Activated naive CD8-positive, alpha-beta T cell (primary cell): ENCODE results near the gene MORN1.

ENCODE experiments used
- H3K27ac Mint-ChIP-seq: one replicate; pipeline ENCODE4 v1.8.0; 2021; ENCODE audit warnings: mixed read lengths
- H3K27me3 Mint-ChIP-seq: one replicate; pipeline ENCODE4 v1.8.0; 2021; ENCODE audit warnings: mixed read lengths
- H3K36me3 Mint-ChIP-seq: one replicate; pipeline ENCODE4 v1.8.0; 2021; ENCODE audit warnings: mixed read lengths
- H3K4me1 Mint-ChIP-seq: one replicate; pipeline ENCODE4 v1.8.0; 2021; ENCODE audit warnings: low read depth, mixed read lengths
- H3K4me3 Mint-ChIP-seq: one replicate; pipeline ENCODE4 v1.8.0; 2021; ENCODE audit warnings: mild to moderate bottlenecking, mixed read lengths
- H3K9me3 Mint-ChIP-seq: one replicate; pipeline ENCODE4 v1.8.0; 2021; ENCODE audit warnings: low read depth, mixed read lengths

The MORN1 gene

DNA sequence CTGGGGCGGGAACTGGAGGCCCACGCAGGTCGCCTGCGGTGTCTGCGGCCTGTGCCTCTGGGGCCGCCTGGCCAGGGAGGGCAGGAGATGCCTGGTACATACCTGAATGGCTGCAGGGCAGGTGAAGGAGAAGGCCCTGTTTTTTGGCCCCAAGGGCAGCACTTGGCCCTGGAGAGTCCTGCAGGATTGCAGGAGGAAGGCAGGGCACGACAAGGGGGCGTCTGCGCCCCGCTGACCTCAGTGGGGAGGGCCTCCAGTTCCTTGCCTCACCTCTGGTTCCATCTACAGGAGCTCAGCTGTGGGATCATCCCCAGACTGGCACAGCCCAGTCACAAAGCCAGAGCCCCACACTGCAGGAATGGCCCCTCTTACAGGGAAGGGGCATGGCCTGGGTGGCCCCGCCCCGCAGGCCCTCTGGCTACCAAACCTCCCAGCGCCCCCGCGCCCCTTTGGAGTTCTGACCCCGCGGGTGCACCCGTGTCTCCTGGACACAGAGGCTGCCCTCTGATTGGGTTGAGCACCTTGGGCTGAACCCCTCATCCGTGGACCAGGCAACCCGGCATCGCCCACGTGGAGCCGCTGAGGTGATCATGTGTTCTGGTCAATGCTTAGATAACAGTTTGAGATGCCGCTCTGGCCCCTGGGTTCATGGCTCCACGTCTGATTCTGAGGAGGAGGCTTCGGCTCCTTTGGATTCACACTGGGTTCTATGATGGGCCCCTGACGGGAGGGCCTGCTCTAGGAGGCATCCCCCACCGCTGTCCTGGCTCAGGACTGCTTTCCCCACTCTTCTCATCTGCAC lies 22.3 kb upstream of the MORN1 start:
- H3K9me3 Mint-ChIP-seq = no peaks in the 10 kb centered on the region
- no peaks in the 10 kb centered on the region for H3K27me3 Mint-ChIP-seq
- H3K4me1 Mint-ChIP-seq = peaks cover 31% of the 10 kb centered on the region
- no peaks in the 10 kb centered on the region for H3K36me3 Mint-ChIP-seq
- peak overlapping the region; percentile 89 for H3K4me3 Mint-ChIP-seq
- H3K27ac Mint-ChIP-seq = peak overlapping the region; percentile 88

DNA sequence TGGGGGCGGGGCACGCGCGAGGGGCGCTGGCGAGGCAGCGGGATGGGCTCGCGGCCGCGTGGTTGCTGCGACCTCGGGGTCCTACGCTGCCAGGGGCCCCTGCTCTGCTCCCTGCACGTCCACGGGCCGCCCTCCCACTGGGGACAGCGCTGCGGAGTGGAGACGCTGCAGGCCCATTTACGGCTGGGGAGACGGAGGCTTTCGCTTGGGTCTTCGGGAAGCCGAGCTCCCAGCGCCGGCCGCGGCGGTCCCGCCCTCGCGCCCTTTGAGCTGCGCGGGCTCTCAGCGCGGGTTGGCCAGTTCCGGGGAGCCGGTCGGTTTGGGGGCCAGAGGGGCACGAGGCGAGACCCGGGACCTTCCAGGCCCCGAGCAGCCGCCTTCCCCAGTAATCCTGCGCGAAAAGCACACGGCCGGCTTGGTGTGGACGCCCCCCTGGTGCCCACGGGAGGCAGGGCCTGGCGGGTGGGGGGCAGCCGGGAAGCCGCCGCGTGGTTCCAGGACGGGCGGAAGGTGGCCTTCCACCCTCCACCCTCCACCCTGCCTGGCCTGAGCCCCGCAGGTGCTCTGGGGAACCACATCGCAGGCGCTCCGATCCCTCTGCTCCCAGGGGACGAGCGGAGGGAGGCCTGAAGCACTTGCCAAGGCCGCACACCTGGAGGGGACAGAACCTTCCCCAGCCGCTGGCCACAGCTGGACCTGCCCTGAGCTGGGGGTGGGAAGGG lies 21.6 kb upstream of the MORN1 start:
- H3K9me3 Mint-ChIP-seq = no peaks in the 10 kb centered on the region
- peaks cover 31% of the 10 kb centered on the region for H3K4me1 Mint-ChIP-seq
- H3K36me3 Mint-ChIP-seq = no peaks in the 10 kb centered on the region
- no peaks in the 10 kb centered on the region for H3K27me3 Mint-ChIP-seq
- H3K27ac Mint-ChIP-seq = no peak overlapping the region
- H3K4me3 Mint-ChIP-seq = peak overlapping the region; percentile 89

DNA sequence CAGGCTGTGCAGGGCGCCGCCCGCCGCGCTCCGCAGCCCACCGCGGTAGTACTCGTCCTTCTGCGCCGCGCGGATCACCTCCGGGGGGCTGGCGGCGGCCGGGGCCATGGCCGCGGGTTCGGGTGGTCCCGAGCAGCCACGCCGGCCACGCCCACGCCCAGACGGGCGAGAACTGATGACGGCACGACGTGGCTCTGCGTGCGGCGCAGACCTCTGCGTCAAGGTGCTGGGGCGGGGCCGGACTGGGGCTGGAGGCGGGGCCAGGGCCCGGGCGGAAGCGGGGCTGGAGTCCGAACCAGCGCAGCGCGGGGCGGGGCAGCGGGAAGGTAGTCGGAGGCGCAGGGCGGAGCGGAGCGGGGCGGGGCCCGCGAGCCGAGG lies 21.0 kb upstream of the MORN1 start, which contains the start of gene PEX10:
Gene PEX10, minus strand, starts transcription at position 170 of the 378 bp plus-strand sequence. Its CDS starts 62 bp downstream, at position 108.
- H3K27me3 Mint-ChIP-seq = no peaks in the 10 kb centered on the region
- no peaks in the 10 kb centered on the region for H3K9me3 Mint-ChIP-seq
- peak within 1 kb of the TSS; percentile 90 for H3K4me3 Mint-ChIP-seq
- peaks cover 31% of the 10 kb centered on the region for H3K4me1 Mint-ChIP-seq
- no peaks in the 10 kb centered on the region for H3K36me3 Mint-ChIP-seq
- peak within 1 kb of the TSS; percentile 87 for H3K27ac Mint-ChIP-seq

DNA sequence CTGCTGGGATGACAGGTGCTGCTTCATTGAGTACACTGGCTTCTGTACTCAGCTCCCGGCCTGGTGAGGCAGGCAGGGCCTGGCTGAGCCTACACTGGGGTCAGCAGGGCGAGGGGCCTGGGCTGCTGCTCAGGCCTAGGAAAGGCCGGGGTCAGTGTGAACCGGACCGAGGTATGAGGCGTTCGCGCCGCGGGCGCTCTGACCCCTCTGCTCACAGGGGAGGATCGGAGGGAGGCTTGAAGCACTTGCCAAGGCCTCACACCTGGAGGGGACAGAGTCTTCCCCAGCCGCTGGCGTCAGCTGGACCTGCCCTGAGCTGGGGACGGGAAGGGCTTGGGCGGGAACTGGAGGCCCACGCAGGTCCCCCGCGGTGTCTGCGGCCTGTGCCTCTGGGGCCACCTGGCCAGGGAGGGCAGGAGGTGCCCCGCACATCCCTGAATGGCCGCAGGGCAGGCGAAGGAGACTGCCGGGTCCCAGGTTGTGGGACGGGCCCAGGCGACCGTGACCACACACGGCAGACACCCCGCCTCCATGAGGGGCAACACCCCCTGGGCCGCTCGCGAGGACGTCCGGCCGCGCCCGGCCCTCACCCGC lies 20.5 kb upstream of the MORN1 start:
- Mint-ChIP-seq H3K36me3 (no peaks in the 10 kb centered on the region), H3K9me3 (no peaks in the 10 kb centered on the region), H3K4me1 (peaks cover 27% of the 10 kb centered on the region), H3K4me3 (peak overlapping the region; percentile 90), H3K27ac (peak overlapping the region; percentile 87), H3K27me3 (no peaks in the 10 kb centered on the region)

DNA sequence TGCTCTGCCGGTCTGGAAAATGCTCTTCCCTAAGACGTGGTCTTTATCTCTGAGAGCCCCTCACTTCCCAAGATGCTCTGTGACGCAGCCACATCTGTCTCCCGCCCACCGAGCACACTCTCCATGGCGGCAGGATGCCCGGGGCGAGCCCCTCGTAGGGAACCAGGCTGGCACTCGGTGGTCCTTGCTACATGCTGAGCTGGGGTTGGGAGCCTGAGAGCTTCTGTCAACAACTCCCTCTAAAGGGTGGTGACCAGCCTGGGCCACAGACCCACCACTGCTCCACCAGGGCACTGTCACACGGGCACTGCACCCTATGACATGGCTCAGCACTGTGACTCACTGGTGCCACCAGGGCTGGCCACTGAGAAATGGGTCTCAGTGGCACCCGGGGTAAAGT lies 18.4 kb upstream of the MORN1 start:
- no peaks in the 10 kb centered on the region for H3K36me3 Mint-ChIP-seq
- no peak overlapping the region for H3K27ac Mint-ChIP-seq
- H3K4me3 Mint-ChIP-seq = no peak overlapping the region
- H3K27me3 Mint-ChIP-seq = no peaks in the 10 kb centered on the region
- H3K9me3 Mint-ChIP-seq = no peaks in the 10 kb centered on the region
- peaks cover 14% of the 10 kb centered on the region for H3K4me1 Mint-ChIP-seq

DNA sequence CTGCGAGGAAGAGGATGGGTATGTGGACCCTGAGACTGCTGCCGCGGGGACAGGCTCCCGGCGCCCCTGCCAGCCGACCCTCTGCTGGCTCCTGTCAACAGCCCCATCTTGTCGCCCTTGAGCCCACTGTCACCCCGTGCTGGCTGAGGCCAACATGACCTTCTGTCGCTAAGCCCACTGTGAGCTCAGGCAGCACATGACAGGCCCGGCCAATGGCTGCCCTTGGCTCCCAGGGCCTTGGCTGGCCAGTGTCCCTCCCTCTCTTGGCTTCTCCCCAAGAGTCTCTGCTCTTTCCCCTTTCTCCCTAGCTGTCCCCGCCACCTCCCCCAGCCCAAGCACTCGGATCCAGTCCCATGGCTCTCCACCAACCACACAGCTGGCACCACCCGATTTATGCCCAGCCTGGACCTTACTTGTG lies 17.5 kb upstream of the MORN1 start:
- H3K9me3 Mint-ChIP-seq = no peaks in the 10 kb centered on the region
- H3K27me3 Mint-ChIP-seq = no peaks in the 10 kb centered on the region
- no peaks in the 10 kb centered on the region for H3K36me3 Mint-ChIP-seq
- H3K27ac Mint-ChIP-seq = no peak overlapping the region
- H3K4me3 Mint-ChIP-seq = no peak overlapping the region
- peaks cover 5% of the 10 kb centered on the region for H3K4me1 Mint-ChIP-seq

DNA sequence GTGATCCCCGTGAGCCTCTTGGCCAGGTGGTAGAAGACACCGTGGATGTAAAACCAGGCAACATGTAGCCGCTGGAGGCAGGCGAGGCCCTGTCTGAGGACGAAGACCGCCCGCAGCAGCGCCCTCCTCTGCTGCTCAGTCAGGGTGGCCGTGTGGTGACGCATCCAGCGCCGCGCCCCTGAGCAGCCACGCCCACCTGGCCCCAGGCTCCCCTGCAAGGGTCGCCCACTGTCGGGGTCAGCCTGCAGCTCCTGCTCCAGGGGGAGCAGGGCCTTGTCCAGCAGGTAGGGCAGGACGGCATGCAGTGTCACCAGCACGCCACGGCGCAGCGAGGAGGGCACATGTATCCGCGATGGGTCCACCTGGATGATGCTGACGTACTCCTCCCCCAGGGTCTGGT lies 17.1 kb upstream of the MORN1 start:
- H3K9me3 Mint-ChIP-seq = no peaks in the 10 kb centered on the region
- peaks cover 4% of the 10 kb centered on the region for H3K4me1 Mint-ChIP-seq
- H3K27ac Mint-ChIP-seq = no peak overlapping the region
- H3K36me3 Mint-ChIP-seq = no peaks in the 10 kb centered on the region
- no peak overlapping the region for H3K4me3 Mint-ChIP-seq
- H3K27me3 Mint-ChIP-seq = no peaks in the 10 kb centered on the region

DNA sequence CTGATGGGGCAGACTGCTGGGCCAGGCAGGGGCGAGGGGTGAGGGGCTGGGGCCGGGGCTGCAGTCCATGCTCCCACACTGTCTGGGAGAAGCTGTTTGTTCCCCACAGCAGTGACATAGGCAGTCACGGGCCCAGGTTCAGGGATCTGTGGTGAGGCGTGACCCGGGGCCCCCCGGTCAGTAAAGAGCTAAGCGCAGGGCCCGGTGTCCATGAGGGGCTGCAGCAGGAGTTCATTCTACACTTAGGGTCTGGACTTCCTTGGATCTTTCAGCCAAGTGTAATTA lies 16.6 kb upstream of the MORN1 start:
- H3K4me1 Mint-ChIP-seq = peaks cover 4% of the 10 kb centered on the region
- H3K36me3 Mint-ChIP-seq = no peaks in the 10 kb centered on the region
- no peak overlapping the region for H3K27ac Mint-ChIP-seq
- H3K27me3 Mint-ChIP-seq = no peaks in the 10 kb centered on the region
- no peak overlapping the region for H3K4me3 Mint-ChIP-seq
- H3K9me3 Mint-ChIP-seq = no peaks in the 10 kb centered on the region

DNA sequence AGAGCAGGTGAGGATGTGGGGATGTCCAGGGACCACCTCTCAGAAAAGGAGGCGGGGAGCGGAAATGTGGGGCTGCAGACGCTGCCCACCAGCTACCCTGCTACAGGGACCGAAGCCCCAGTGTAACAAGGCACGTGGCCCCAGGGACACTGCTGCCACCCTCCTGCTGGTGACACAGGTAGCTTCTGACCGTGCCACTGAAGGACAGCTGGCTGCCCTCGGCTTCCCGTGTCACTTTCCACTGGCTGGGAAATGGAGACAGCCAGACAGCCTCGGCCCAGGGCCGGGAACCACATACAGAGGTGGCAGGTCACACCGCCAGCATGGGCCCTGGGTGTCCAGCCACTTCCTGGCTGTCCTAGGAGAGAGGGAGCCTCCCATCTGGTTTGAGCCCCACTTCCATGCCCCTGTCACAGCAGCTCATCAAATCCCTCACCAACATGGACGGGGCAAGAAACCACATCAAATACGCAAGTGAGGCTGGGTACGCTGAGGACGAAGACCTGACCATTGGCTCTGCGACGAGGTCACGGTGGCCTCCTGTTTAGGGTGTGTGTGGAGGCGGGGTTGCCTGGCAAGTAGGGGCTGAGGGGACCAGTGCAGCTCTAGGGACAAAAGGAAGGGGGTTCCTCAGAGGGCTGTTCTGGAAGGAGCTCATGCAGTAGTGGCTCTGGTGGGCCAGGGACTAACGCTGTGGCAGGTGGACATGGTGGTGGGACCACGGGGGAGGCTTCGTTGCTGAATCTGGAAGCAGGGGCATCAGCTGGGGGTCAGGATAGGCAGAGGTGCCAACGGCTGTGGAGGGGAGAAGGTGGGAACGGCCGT lies 16.0 kb upstream of the MORN1 start:
- Mint-ChIP-seq H3K4me3 (no peak overlapping the region), H3K4me1 (peaks cover 4% of the 10 kb centered on the region), H3K27ac (no peak overlapping the region), H3K27me3 (no peaks in the 10 kb centered on the region), H3K36me3 (no peaks in the 10 kb centered on the region), H3K9me3 (no peaks in the 10 kb centered on the region)

DNA sequence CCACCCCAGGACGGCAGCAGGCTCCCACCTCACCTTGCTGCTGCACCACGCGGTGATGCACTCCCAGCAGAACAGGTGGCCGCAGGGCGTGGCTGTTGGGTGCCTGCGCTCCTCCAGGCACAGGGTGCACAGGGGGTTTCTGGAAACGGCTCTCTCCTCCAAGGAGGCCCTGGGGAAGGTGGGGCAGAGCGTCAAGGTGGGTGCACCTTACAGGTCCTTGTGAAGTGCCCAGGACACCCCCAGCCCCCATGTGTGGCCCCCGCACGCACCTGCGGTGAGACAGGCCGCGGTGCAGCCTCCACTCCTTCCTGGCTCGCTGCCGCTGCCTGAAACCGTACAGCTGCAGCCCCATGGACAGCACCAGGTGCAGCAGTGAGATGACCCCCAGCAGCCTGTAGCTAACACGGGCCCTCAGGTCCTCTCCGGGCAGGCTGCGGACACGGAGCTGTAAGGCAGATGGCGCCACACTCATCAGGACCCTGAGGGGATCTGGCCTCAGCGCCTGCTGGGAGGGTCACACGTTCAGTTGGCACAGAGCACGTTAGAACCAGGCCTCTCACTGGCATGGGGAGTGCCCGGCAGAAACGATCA lies 15.2 kb upstream of the MORN1 start:
- Mint-ChIP-seq H3K4me3 (no peak overlapping the region), H3K27ac (no peak overlapping the region), H3K27me3 (no peaks in the 10 kb centered on the region), H3K36me3 (no peaks in the 10 kb centered on the region), H3K9me3 (no peaks in the 10 kb centered on the region), H3K4me1 (peaks cover 6% of the 10 kb centered on the region)

DNA sequence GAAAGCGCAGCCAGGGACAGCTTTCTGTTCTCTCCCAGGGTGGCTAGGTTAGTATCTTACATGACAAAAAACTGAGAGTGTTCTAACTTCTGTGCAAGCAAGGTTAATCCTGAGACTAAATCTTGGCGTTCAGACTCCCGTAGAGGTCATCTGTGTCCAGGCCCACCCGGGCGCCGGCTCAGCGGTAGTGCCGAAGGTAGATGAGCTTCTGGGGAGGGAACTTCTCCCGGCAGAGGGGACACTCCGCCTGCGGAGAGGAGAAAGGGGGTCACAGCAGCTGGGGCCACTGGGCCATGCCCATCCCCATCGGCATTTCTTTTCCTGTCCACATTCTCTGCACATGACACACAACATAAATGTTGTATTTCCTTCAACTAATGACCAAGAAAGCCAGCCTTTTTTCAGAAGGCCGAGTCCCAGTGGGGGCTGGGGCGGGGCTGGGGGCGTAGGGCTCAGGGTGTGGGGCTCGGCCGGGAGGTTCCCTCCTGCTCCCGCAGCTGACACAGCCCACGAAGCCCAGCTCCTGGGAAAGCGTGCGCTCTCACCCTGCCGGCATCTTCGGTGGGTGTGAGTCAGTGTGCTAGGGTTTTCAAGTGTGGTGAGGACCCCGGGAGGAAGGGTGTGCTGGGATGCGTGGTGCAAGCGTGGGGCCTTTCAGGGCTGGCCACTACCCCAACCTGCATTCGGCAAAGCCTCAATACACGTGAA lies 14.4 kb upstream of the MORN1 start:
- peaks cover 6% of the 10 kb centered on the region for H3K4me1 Mint-ChIP-seq
- H3K4me3 Mint-ChIP-seq = no peak overlapping the region
- H3K9me3 Mint-ChIP-seq = no peaks in the 10 kb centered on the region
- H3K27ac Mint-ChIP-seq = no peak overlapping the region
- H3K27me3 Mint-ChIP-seq = no peaks in the 10 kb centered on the region
- no peaks in the 10 kb centered on the region for H3K36me3 Mint-ChIP-seq

DNA sequence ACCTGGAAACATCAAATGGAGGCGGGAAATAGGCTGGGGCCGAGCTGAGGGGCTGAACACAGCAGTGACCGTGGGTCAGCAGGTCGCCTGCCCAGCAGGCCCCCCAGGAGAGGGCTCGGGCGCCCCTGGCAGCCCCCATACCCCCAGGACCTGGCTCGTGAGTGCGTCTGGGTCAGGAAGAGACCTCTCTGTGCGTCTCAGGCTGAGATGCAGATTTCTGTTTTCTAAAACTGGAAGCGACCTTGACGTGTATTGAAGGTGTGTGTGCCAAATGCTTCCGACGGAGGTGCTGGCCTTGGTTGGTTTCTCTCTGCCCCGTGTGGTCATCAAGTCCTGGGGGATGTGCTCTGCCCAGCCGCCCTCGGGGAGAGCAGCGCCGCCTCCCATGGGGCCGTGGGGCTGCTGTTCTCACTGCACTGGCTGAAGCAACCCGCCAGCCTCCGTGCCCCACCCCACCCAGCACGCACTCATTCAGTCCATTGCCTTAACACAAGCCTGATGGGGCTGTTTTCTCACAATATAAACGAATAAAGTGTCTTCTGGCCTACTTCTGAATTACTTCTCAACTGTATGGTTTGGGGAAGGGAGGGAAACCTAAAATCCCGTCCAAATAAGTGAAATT lies 13.6 kb upstream of the MORN1 start:
- peaks cover 5% of the 10 kb centered on the region for H3K4me1 Mint-ChIP-seq
- no peak overlapping the region for H3K27ac Mint-ChIP-seq
- no peaks in the 10 kb centered on the region for H3K27me3 Mint-ChIP-seq
- H3K9me3 Mint-ChIP-seq = no peaks in the 10 kb centered on the region
- no peaks in the 10 kb centered on the region for H3K36me3 Mint-ChIP-seq
- H3K4me3 Mint-ChIP-seq = no peak overlapping the region

DNA sequence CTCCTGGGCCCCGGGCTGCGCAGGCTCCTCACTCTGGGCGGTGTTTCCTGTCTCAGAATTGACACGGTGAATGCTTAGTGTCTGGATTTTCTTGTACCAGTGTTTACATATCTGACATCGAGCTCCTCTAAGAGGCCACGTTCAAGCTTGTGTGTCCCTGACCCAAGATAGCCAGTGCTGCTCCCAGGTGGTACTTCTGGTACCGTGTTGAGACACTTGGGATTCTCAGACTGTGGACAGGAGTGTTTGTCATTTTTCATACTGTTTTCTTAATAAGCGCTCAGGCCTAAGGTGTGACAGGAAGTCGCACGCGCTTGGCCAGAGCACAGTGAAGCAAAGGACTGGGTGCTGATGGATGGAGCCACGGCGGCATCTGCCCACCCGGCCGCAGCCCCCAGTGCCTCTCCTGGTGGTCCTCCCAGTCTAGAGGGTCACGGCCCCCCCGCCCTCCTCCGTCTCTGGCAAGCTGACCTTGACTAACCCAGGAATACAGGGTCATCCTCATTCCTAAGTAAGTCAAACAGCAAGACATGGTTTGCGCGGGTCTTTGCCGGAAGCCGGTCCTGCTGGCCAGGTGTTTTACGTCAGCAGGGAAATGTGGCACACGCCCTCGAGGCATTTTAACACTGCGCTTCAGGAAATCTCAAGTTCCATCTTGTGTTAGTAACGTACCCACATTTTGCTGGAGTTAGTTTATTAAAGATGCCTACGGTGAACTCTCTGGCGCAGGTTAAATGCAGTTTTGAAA lies 13.0 kb upstream of the MORN1 start:
- H3K27ac Mint-ChIP-seq = no peak overlapping the region
- no peak overlapping the region for H3K4me3 Mint-ChIP-seq
- no peaks in the 10 kb centered on the region for H3K9me3 Mint-ChIP-seq
- no peaks in the 10 kb centered on the region for H3K27me3 Mint-ChIP-seq
- H3K36me3 Mint-ChIP-seq = no peaks in the 10 kb centered on the region
- peaks cover 7% of the 10 kb centered on the region for H3K4me1 Mint-ChIP-seq
